ENCODE measurements around the gene KCNJ8.

Gene KCNJ8

DNA sequence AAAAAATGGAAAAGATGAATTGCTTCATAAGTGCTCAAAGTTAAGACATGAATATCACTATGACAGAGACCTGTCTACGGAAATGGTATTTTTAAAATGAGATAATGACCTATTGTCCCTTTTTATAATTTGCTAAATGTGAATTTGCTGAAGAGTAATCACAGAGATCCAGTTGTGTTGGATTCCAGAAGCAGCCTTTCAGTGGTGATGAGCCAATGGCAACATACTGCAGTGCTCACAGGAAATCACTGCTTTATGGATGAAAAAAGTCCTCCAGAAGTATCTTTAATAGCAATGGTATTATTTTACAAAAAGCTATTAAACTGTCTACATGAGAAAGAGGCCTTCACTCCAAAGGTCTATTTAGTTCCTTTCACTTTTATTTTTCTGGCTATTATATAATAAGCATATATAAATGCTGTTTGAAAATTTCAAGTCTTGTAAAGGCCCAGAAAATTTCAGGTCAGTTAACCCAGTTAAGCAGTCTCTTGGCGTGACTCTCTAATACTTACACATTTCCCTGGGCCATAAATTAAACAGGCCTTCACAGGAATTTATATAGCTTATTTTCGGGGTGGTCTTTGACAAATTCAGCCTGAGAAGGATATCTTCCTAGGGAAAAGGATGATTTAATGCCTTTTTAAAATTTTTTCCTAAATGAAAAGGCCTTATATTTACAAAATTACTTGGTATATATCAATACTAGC is 55.4 kb downstream of the KCNJ8 start:
- TF ChIP-seq, protein P1, sequence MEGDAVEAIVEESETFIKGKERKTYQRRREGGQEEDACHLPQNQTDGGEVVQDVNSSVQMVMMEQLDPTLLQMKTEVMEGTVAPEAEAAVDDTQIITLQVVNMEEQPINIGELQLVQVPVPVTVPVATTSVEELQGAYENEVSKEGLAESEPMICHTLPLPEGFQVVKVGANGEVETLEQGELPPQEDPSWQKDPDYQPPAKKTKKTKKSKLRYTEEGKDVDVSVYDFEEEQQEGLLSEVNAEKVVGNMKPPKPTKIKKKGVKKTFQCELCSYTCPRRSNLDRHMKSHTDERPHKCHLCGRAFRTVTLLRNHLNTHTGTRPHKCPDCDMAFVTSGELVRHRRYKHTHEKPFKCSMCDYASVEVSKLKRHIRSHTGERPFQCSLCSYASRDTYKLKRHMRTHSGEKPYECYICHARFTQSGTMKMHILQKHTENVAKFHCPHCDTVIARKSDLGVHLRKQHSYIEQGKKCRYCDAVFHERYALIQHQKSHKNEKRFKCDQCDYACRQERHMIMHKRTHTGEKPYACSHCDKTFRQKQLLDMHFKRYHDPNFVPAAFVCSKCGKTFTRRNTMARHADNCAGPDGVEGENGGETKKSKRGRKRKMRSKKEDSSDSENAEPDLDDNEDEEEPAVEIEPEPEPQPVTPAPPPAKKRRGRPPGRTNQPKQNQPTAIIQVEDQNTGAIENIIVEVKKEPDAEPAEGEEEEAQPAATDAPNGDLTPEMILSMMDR (IDR thresholded peaks at IDR 0.05; ENCODE audit: borderline replicate concordance, control extremely low read depth, extremely low read depth, insufficient read depth, missing control alignments), result no peak
- in situ Hi-C loops (cut with MboI; ENCODE audit: low sequenced_read_pairs, unreplicated experiment), result no loop called here
- no peak for DNase-seq (ENCODE audit: low spot score)

DNA sequence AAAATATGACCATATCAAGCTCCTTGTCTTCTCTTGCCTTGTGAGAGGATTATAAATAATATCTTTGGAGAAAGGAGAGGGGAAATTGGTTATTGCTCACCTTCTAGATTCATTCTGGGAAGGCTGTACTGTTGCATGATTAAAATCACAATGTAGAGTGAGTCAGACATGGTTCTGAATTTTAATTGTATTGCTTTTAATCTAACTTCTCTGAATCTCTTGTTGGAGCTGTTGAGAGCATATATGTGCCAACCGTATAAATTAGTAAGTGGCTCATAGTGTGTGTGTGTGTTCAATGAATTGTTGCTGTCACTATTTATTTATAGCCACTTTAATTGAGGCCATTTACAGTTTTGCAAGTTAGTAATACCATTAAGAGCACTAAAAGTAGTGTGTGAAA is 56.1 kb downstream of the KCNJ8 start:
- TF ChIP-seq, protein P1 (IDR thresholded peaks at IDR 0.05; ENCODE audit: borderline replicate concordance, control extremely low read depth, extremely low read depth, insufficient read depth, missing control alignments), result no peak
- in situ Hi-C loops (cut with MboI; ENCODE audit: low sequenced_read_pairs, unreplicated experiment), result no loop called here
- DNase-seq (ENCODE audit: low spot score), result no peak

DNA sequence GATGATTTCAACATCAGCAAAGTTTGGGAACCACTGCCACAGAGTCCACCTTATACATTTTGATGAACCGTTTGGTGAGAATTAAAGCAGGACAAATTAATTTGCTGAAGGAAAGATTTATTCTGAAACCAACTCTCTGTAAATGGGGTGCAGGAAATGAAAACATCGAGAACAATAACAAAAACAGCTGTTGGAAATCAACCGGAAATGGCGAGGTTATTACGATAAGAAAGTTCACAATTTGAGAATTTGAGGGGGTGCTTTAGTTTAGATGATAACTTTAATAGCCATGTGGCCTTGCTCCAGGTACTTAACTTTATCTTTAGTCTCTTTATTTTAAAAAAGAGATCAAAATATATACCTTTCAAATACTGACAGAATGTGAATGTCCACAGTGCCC is 56.7 kb downstream of the KCNJ8 start:
- TF ChIP-seq, protein P1 (IDR thresholded peaks at IDR 0.05; ENCODE audit: borderline replicate concordance, control extremely low read depth, extremely low read depth, insufficient read depth, missing control alignments), result no peak
- no peak for DNase-seq (ENCODE audit: low spot score)
- in situ Hi-C loops (cut with MboI; ENCODE audit: low sequenced_read_pairs, unreplicated experiment), result no loop called here

DNA sequence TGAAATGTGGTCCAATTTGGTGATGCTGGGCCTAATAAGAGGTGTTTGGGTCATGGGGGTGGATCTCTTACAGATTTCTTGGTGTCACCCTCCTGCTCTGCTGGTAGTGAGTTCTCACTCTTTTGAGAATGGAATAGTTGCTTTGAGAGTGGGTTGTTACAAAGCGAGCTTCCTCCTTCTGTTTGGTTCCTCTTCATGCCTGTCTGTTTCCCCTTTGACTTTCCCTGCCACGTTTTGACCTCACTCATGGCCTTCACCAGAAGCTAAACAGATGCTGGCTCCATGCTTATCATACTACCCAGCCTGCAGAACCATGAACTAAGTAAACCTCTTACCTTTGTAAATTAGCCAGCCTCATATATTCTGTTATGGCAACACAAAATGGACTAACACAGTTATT is 59.1 kb downstream of the KCNJ8 start:
- TF ChIP-seq, protein P1 (IDR thresholded peaks at IDR 0.05; ENCODE audit: borderline replicate concordance, control extremely low read depth, extremely low read depth, insufficient read depth, missing control alignments), result no peak
- in situ Hi-C loops (cut with MboI; ENCODE audit: low sequenced_read_pairs, unreplicated experiment), result no loop called here
- DNase-seq (ENCODE audit: low spot score), result no peak
